ENCODE measurements around the gene CNTNAP4. TPM values are rescaled to one million over a fixed set of nuclear protein-coding genes. Genes with fewer than 3 reads are reported as not detected.

The CNTNAP4 gene
- total RNA-seq (2016; rRNA removed; fragmentation: Illumina TruSeq; extraction: Trizol) (not detected in 2 replicates), polyA plus RNA-seq (2011; rRNA removed) (not detected in 2 replicates), polyA minus RNA-seq (2011; rRNA and poly(A)+ RNA removed; ENCODE audit: low replicate concordance) (not detected in 2 replicates), Bru-seq, nascent RNA (percentile 0 among the genes with signal in this experiment), BruChase-seq, experiment 1, labeled RNA remaining after a 6-hour chase (not detected), BruChase-seq, experiment 2, labeled RNA remaining after a 2-hour chase (not detected)
- total RNA-seq (2016; cell fraction: cytosol; rRNA removed; fragmentation: Illumina TruSeq; extraction: Trizol; ENCODE audit: low read depth) = not detected in 2 replicates
- not detected in 2 replicates for total RNA-seq (2016; cell fraction: insoluble cytoplasmic fraction; rRNA removed; fragmentation: Illumina TruSeq; extraction: Trizol)
- not detected in 2 replicates for total RNA-seq (2016; cell fraction: membrane; rRNA removed; fragmentation: Illumina TruSeq; extraction: Trizol)
- not detected in 2 replicates for total RNA-seq (2016; cell fraction: nucleus; rRNA removed; fragmentation: Illumina TruSeq; extraction: Trizol)
- polyA plus RNA-seq (2011; cell fraction: cytosol; rRNA removed) = not detected in 2 replicates
- polyA plus RNA-seq (2011; cell fraction: nucleus; rRNA removed) = not detected in 2 replicates
- polyA plus RNA-seq (2012) = not detected in 2 replicates
- polyA plus RNA-seq (2016; cell fraction: cytosol; fragmentation: Illumina TruSeq; extraction: Trizol; ENCODE audit: low read depth) = not detected in 2 replicates
- not detected in 2 replicates for polyA plus RNA-seq (2016; cell fraction: insoluble cytoplasmic fraction; fragmentation: Illumina TruSeq; extraction: Trizol; ENCODE audit: low read depth)
- not detected in 2 replicates for polyA plus RNA-seq (2016; cell fraction: membrane; fragmentation: Illumina TruSeq; extraction: Trizol; ENCODE audit: low read depth)
- not detected in 2 replicates for polyA plus RNA-seq (2016; cell fraction: nucleus; fragmentation: Illumina TruSeq; extraction: Trizol; ENCODE audit: insufficient read depth, low read depth)
- not detected in 2 replicates for polyA minus RNA-seq (2011; cell fraction: cytosol; rRNA and poly(A)+ RNA removed)
- not detected in 2 replicates for polyA minus RNA-seq (2011; cell fraction: nucleus; rRNA and poly(A)+ RNA removed)
- long read RNA-seq, experiment 1 = 0 reads
- long read RNA-seq, experiment 2 = 0 reads

GRCh38 chr16:76276745-76277438 lies at the start of gene CNTNAP4:
Gene CNTNAP4 (plus strand): TSS chr16:76277401. CDS start chr16:76277663, 262 bp downstream.
- no peak for DNase-seq (ENCODE audit: low spot score)
- CTCF ChIA-PET (ENCODE audit: low intra/inter-chr PET ratio, low total read pairs) = no interaction called here
- Histone ChIP-seq H3K4me1 (ENCODE audit: insufficient read depth, low read length) (no peaks in the 10 kb centered on the region), H3K9ac (ENCODE audit: insufficient read depth, low read depth, low read length) (no peak within 1 kb of the TSS), H3K79me2 (ENCODE audit: insufficient read depth, low read length) (no peaks in the 10 kb centered on the region), H3K27ac (ENCODE audit: extremely low read length, insufficient read depth, low read length) (no peak within 1 kb of the TSS), H3K27me3 (ENCODE audit: control insufficient read depth in 1 of 2, insufficient read depth in 2 of 2, low read length in 2 of 2) (no peaks in the 10 kb centered on the region), H3K36me3 (replicated peaks in 1 of 2; ENCODE audit: control insufficient read depth in 1 of 2, insufficient read depth in 2 of 2, low read length in 2 of 2) (no peaks in the 10 kb centered on the region), H3K4me2 (ENCODE audit: low read depth, low read length) (no peak within 1 kb of the TSS), H3K9me3 (ENCODE audit: low read length) (no peaks in the 10 kb centered on the region; the same call in 1 of the 2 replicates), H3K4me3 (replicated peaks in 1 of 3; ENCODE audit: insufficient read depth in 1 of 3, low read depth in 2 of 3, low read length in 3 of 3) (no peak within 1 kb of the TSS), H4K20me1 (ENCODE audit: insufficient read depth, low read length) (no peaks in the 10 kb centered on the region), H2AFZ (ENCODE audit: low read length) (no peak within 1 kb of the TSS)
- POLR2A ChIA-PET = no interaction called here
- no peak for TF ChIP-seq HMGA1 (CRISPR knock-in tag; conservative IDR thresholded peaks at IDR 0.05)
- TF ChIP-seq MYC (CRISPR knock-in tag; IDR thresholded peaks at IDR 0.05; ENCODE audit: borderline replicate concordance) = no peak
- no peak for TF ChIP-seq NR2F1 (CRISPR knock-in tag; IDR thresholded peaks at IDR 0.05)
- no peak for TF ChIP-seq ZNF235 (CRISPR knock-in tag; IDR thresholded peaks at IDR 0.05; ENCODE audit: borderline replicate concordance)
- no peak for TF ChIP-seq GABPB1 (CRISPR knock-in tag; IDR thresholded peaks at IDR 0.05)
- TF ChIP-seq ZNF432 (CRISPR knock-in tag; IDR thresholded peaks at IDR 0.05; ENCODE audit: borderline replicate concordance) = no peak
- no peak for TF ChIP-seq ZNF83 (CRISPR knock-in tag; IDR thresholded peaks at IDR 0.05; ENCODE audit: borderline replicate concordance)
- no peak for FAIRE-seq
- no TSS peak for BruUV-seq (replicated peaks)
- intact Hi-C loops (cut with micrococcal nuclease; ENCODE audit: unreplicated experiment) = no loop called here
- 3% methylated on average over 16 of the region's 16 CpGs for WGBS (ENCODE audit: low lambda C conversion rate)
- in situ Hi-C loops (cut with HindIII; ENCODE audit: extremely low pct_ligation_motif_present, low pct_unique_long_range_greater_than_20kb) = loop anchor here (10.0 to 25.0 kb wide), 2 partner anchors 378 to 885 kb away; no protein-coding TSS in a partner anchor
- ATAC-seq = no peak

All from HepG2 (cell line).